H9 (cell line): ENCODE data around the gene TECPR2. TPM values are rescaled to one million over a fixed set of nuclear protein-coding genes. Genes with fewer than 3 reads are reported as not detected.

Experiments
- DNase-seq: peaks from one replicate; pipeline ENCODE4 v3.0.0-alpha.2; 2017
- H2AFZ ChIP-seq: one replicate; pipeline ENCODE4 v1.6.1; 2013; ENCODE audit warnings: mild to moderate bottlenecking, low read length, control low read depth, moderate library complexity
- H2AK5ac ChIP-seq: 2 replicates; pipeline ENCODE4 v1.6.1; 2013; ENCODE audit warnings: low read length, control low read depth, mixed read lengths; ENCODE audit not compliant: insufficient read length
- H2BK120ac ChIP-seq: one replicate; pipeline ENCODE4 v1.6.1; 2013; ENCODE audit warnings: low read depth, mild to moderate bottlenecking, low read length, control low read depth, inconsistent platforms; ENCODE audit not compliant: poor library complexity, severe bottlenecking
- H2BK12ac ChIP-seq: 2 replicates; pipeline ENCODE4 v1.6.1; 2013; ENCODE audit warnings: low read length, control low read depth, mixed read lengths, low read depth; ENCODE audit not compliant: insufficient read length
- H2BK15ac ChIP-seq: 2 replicates; pipeline ENCODE4 v1.6.1; 2013; ENCODE audit warnings: low read depth, low read length, control low read depth
- H2BK20ac ChIP-seq: one replicate; pipeline ENCODE4 v1.6.1; 2013; ENCODE audit warnings: low read depth, mild to moderate bottlenecking, low read length, control low read depth, inconsistent platforms; ENCODE audit not compliant: poor library complexity, severe bottlenecking
- H2BK5ac ChIP-seq: 2 replicates; pipeline ENCODE4 v1.6.1; 2013; ENCODE audit warnings: low read length, control low read depth, mixed read lengths; ENCODE audit not compliant: insufficient read length
- H3K14ac ChIP-seq: 2 replicates; pipeline ENCODE4 v1.6.1; 2013; ENCODE audit warnings: low read length, control low read depth; ENCODE audit not compliant: insufficient read depth
- H3K18ac ChIP-seq: 2 replicates; pipeline ENCODE4 v1.6.1; 2013; ENCODE audit warnings: low read depth, mild to moderate bottlenecking, mixed read lengths, low read length, control low read depth; ENCODE audit not compliant: insufficient read length
- H3K23ac ChIP-seq: 2 replicates; pipeline ENCODE4 v1.6.1; 2013; ENCODE audit warnings: low read length, control low read depth, mixed read lengths, low read depth; ENCODE audit not compliant: insufficient read length
- H3K23me2 ChIP-seq: 2 replicates; pipeline ENCODE4 v1.6.1; 2013; ENCODE audit warnings: low read depth, mild to moderate bottlenecking, mixed read lengths, low read length, control low read depth; ENCODE audit not compliant: insufficient read length, poor library complexity, severe bottlenecking
- H3K27ac ChIP-seq: 2 replicates; pipeline ENCODE4 v1.5.1; 2013; ENCODE audit warnings: low read length, control low read depth, mixed read lengths, low read depth; ENCODE audit not compliant: insufficient read length
- H3K27me3 ChIP-seq: 2 replicates; pipeline ENCODE4 v1.6.1; 2013; ENCODE audit warnings: low read length, control low read depth, inconsistent platforms; ENCODE audit not compliant: insufficient read depth
- H3K4ac ChIP-seq: 2 replicates; pipeline ENCODE4 v1.6.1; 2013; ENCODE audit warnings: low read depth, mild to moderate bottlenecking, control low read depth, inconsistent platforms, low read length, moderate library complexity
- H3K4me1 ChIP-seq: 2 replicates; pipeline ENCODE4 v1.6.1; 2013; ENCODE audit warnings: low read length, control low read depth, inconsistent platforms; ENCODE audit not compliant: insufficient read depth
- H3K4me2 ChIP-seq: 2 replicates; pipeline ENCODE4 v1.6.1; 2013; ENCODE audit warnings: low read length, control low read depth, mixed read lengths; ENCODE audit not compliant: insufficient read length, insufficient read depth
- H3K56ac ChIP-seq: 2 replicates; pipeline ENCODE4 v1.6.1; 2013; ENCODE audit warnings: low read depth, mild to moderate bottlenecking, mixed read lengths, low read length, control low read depth; ENCODE audit not compliant: insufficient read length
- H3K79me1 ChIP-seq: 2 replicates; pipeline ENCODE4 v1.6.1; 2013; ENCODE audit warnings: low read depth, mild to moderate bottlenecking, moderate library complexity, low read length, control low read depth, inconsistent platforms; ENCODE audit not compliant: insufficient read depth, poor library complexity, severe bottlenecking
- H3K79me2 ChIP-seq: 2 replicates; pipeline ENCODE4 v1.6.1; 2013; ENCODE audit warnings: low read length, control low read depth, inconsistent platforms; ENCODE audit not compliant: insufficient read depth
- H3K9ac ChIP-seq: 2 replicates; pipeline ENCODE4 v1.6.1; 2013; ENCODE audit warnings: low read length, control low read depth, mixed read lengths; ENCODE audit not compliant: insufficient read length; ENCODE audit errors: extremely low read depth
- H3K9me3 ChIP-seq: one replicate; pipeline ENCODE4 v1.6.1; 2013; ENCODE audit warnings: low read depth, low read length, inconsistent platforms; ENCODE audit not compliant: control insufficient read depth
- H3T11ph ChIP-seq: one replicate; pipeline ENCODE4 v1.6.1; 2013; ENCODE audit warnings: mild to moderate bottlenecking, low read length, control low read depth, inconsistent platforms
- H4K20me1 ChIP-seq: one replicate; pipeline ENCODE4 v1.6.1; 2013; ENCODE audit not compliant: control insufficient read depth, insufficient read length, insufficient read depth
- H4K5ac ChIP-seq: 2 replicates; pipeline ENCODE4 v1.6.1; 2013; ENCODE audit warnings: low read depth, mild to moderate bottlenecking, mixed read lengths, low read length, control low read depth; ENCODE audit not compliant: insufficient read length
- H4K8ac ChIP-seq: replicated peaks from 2 replicates; pipeline ENCODE4 v1.6.1; 2013; ENCODE audit warnings: low read length, control low read depth, mixed read lengths, low read depth; ENCODE audit not compliant: insufficient read length
- H4K91ac ChIP-seq: 2 replicates; pipeline ENCODE4 v1.6.1; 2013; ENCODE audit warnings: low read depth, mild to moderate bottlenecking, moderate library complexity, mixed read lengths, low read length, control low read depth; ENCODE audit not compliant: insufficient read length
- H3K27ac Mint-ChIP-seq, 3 experiments: 2 replicates in 2 of 3; 3 replicates in 1 of 3; pipeline ENCODE4 v1.8.0; 2020 to 2021; ENCODE audit warnings: mixed read lengths in 3 of 3, mild to moderate bottlenecking in 1 of 3, moderate library complexity in 1 of 3
- H3K27me3 Mint-ChIP-seq: 2 replicates; pipeline ENCODE4 v1.8.0; 2021; ENCODE audit warnings: low read depth, mild to moderate bottlenecking, moderate library complexity, mixed read lengths
- H3K36me3 Mint-ChIP-seq, 3 experiments: 2 replicates in 2 of 3; 3 replicates in 1 of 3; pipeline ENCODE4 v1.8.0; 2020 to 2021; ENCODE audit warnings: low read depth in 3 of 3, mixed read lengths in 3 of 3; ENCODE audit not compliant: insufficient read depth in 1 of 3
- H3K4me1 Mint-ChIP-seq, 2 experiments: 2 replicates each; pipeline ENCODE4 v1.8.0; 2020; ENCODE audit warnings: mixed read lengths in 2 of 2
- H3K4me3 Mint-ChIP-seq, 2 experiments: 2 replicates in 1 of 2; 3 replicates in 1 of 2; pipeline ENCODE4 v1.8.0; 2020 to 2021; ENCODE audit warnings: mild to moderate bottlenecking in 2 of 2, mixed read lengths in 2 of 2, moderate library complexity in 1 of 2
- H3K9me3 Mint-ChIP-seq, 2 experiments: 2 replicates in 1 of 2; 3 replicates in 1 of 2; pipeline ENCODE4 v1.8.0; 2020; ENCODE audit warnings: mild to moderate bottlenecking in 2 of 2, mixed read lengths in 2 of 2, moderate library complexity in 1 of 2
- WGBS: extraction: QIAGEN DNeasy Blood & Tissue Kit; methylation state at CpG from one replicate; pipeline ENCODE4 v1.1.7; 2013; ENCODE audit warnings: missing lambda C conversion rate, low lambda C conversion rate, mixed read lengths; ENCODE audit not compliant: insufficient read length; ENCODE audit errors: extremely low coverage; 5-methylcytosine and 5-hydroxymethylcytosine counted together
- total RNA-seq: library from RNA; stranded (reverse); gene quantifications from 2 replicates; pipeline ENCODE4 v1.2.1, GENCODE V29; 2021
- TF ChIP-seq, protein P1 (sequence below): fragments of 200-600 bp; sonication (generic); conservative IDR thresholded peaks from 3 replicates; pipeline ENCODE4 v1.8.0; 2021; ENCODE audit warnings: antibody characterized with exemption, mild to moderate bottlenecking

Gene TECPR2
- total RNA-seq, 1 experiment from 2014 or later: 15.4 TPM

DNA sequence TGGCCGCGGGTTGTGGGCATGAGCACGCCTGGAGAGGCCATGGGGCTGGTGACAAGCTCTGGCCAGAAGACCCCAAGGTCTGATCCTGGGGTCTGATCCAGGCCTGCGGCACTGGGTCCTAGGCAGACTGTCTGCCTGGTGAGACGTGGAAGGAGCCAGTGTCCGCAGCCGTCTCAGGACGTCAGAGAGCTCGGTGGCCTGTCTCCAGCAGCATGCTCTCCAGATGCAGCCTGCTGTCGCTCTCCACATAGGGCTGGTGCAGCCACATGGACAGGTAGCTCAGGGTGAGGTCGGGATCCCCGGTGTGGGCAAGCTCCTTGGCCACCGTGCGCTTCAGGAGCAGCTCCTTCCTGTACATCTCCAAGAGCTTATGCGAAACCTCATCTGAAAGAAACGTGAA lies 14.4 kb upstream of the TECPR2 start:
- Histone ChIP-seq H2BK120ac (no peak overlapping the region), H3K27me3 (no peaks in the 10 kb centered on the region), H2BK15ac (no peak overlapping the region), H2BK5ac (no peak overlapping the region), H3K79me1 (no peaks in the 10 kb centered on the region), H3T11ph (no peak overlapping the region), H4K5ac (no peak overlapping the region), H2BK20ac (no peak overlapping the region), H3K4me1 (no peaks in the 10 kb centered on the region), H3K14ac (no peak overlapping the region), H3K79me2 (no peaks in the 10 kb centered on the region), H4K8ac (no peak overlapping the region), H3K23ac (no peak overlapping the region), H3K9ac (no peak overlapping the region), H3K18ac (no peak overlapping the region), H3K23me2 (no peaks in the 10 kb centered on the region), H3K9me3 (no peaks in the 10 kb centered on the region), H3K4me2 (no peak overlapping the region), H4K91ac (no peak overlapping the region), H4K20me1 (no peaks in the 10 kb centered on the region), H2AFZ (no peak overlapping the region), H2BK12ac (no peak overlapping the region), H3K56ac (no peak overlapping the region), H2AK5ac (no peak overlapping the region), H3K27ac (no peak overlapping the region), H3K4ac (no peak overlapping the region)
- H3K9me3 Mint-ChIP-seq: no peaks in the 10 kb centered on the region
- no peak for DNase-seq
- H3K36me3 Mint-ChIP-seq: peaks cover 15 to 57% (median 33%) of the 10 kb centered on the region in 3 experiments; a peak in 6 of 7 replicates
- WGBS: no CpG with 5 or more reads among the region's 16 CpGs
- no peaks in the 10 kb centered on the region for H3K27me3 Mint-ChIP-seq
- no peak overlapping the region for H3K4me3 Mint-ChIP-seq
- H3K4me1 Mint-ChIP-seq: no peaks in the 10 kb centered on the region
- no peak overlapping the region for H3K27ac Mint-ChIP-seq
- TF ChIP-seq, protein P1, sequence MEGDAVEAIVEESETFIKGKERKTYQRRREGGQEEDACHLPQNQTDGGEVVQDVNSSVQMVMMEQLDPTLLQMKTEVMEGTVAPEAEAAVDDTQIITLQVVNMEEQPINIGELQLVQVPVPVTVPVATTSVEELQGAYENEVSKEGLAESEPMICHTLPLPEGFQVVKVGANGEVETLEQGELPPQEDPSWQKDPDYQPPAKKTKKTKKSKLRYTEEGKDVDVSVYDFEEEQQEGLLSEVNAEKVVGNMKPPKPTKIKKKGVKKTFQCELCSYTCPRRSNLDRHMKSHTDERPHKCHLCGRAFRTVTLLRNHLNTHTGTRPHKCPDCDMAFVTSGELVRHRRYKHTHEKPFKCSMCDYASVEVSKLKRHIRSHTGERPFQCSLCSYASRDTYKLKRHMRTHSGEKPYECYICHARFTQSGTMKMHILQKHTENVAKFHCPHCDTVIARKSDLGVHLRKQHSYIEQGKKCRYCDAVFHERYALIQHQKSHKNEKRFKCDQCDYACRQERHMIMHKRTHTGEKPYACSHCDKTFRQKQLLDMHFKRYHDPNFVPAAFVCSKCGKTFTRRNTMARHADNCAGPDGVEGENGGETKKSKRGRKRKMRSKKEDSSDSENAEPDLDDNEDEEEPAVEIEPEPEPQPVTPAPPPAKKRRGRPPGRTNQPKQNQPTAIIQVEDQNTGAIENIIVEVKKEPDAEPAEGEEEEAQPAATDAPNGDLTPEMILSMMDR: no peak
